ENCODE data around the gene GPR139. TPM values are rescaled to one million over a fixed set of nuclear protein-coding genes. Genes with fewer than 3 reads are reported as not detected.

GPR139 gene
- total and polyA plus RNA-seq, 7 donors, result not detected

GRCh38 chr16:20051611-20052010 lies 22.1 kb downstream of the GPR139 start:
- intact Hi-C loops (cut with DNase I), result no loop called here
- no peak overlapping the region for H3K27ac ChIP-seq
- ATAC-seq (no peak), DNase-seq (no peak)
- TF ChIP-seq CTCF (IDR thresholded peaks at IDR 0.05), result no peak
- no peaks in the 10 kb centered on the region for H3K9me3 ChIP-seq
- H3K4me1 ChIP-seq, result no peaks in the 10 kb centered on the region
- H3K36me3 ChIP-seq (ENCODE audit: insufficient read depth in 1 of 2, low read depth in 1 of 2), result no peaks in the 10 kb centered on the region
- WGBS, 3 donors, result 81 to 89% (median 86%) methylated on average over 9 of the region's 9 CpGs
- H3K27me3 ChIP-seq (ENCODE audit: insufficient read depth in 3 of 3, low read length in 2 of 3), result no peaks in the 10 kb centered on the region
- no peak overlapping the region for H3K4me3 ChIP-seq

- DNase-seq, result no peak
- Histone ChIP-seq H3K9me3 (no peaks in the 10 kb centered on the region), H3K36me3 (ENCODE audit: insufficient read depth in 1 of 2, low read depth in 1 of 2) (no peaks in the 10 kb centered on the region), H3K27ac (no peak overlapping the region), H3K4me1 (no peaks in the 10 kb centered on the region), H3K27me3 (ENCODE audit: insufficient read depth in 3 of 3, low read length in 2 of 3) (no peaks in the 10 kb centered on the region), H3K4me3 (no peak overlapping the region)
- 68 to 74% (median 69%) methylated on average over 7 of the region's 7 CpGs for WGBS, 3 donors
- no peak for ATAC-seq
- intact Hi-C loops (cut with DNase I), result no loop called here
- no peak for TF ChIP-seq CTCF (IDR thresholded peaks at IDR 0.05)
These were observed 22.5 kb downstream of the GPR139 start for GRCh38 chr16:20051147-20051546.

- ATAC-seq (no peak), DNase-seq (no peak)
- Histone ChIP-seq H3K27ac (no peak overlapping the region), H3K27me3 (ENCODE audit: insufficient read depth in 3 of 3, low read length in 2 of 3) (no peaks in the 10 kb centered on the region), H3K36me3 (ENCODE audit: insufficient read depth in 1 of 2, low read depth in 1 of 2) (no peaks in the 10 kb centered on the region), H3K4me1 (no peaks in the 10 kb centered on the region), H3K4me3 (no peak overlapping the region), H3K9me3 (no peaks in the 10 kb centered on the region)
- intact Hi-C loops (cut with DNase I), result no loop called here
- no peak for TF ChIP-seq CTCF (IDR thresholded peaks at IDR 0.05)
- WGBS, 3 donors, result 52 to 62% (median 53%) methylated on average over 1 of the region's 1 CpG
These were observed 23.9 kb downstream of the GPR139 start for GRCh38 chr16:20049831-20050230.

- Histone ChIP-seq H3K9me3 (no peaks in the 10 kb centered on the region), H3K27ac (no peak overlapping the region)
- 74 to 76% (median 75%) methylated on average over 3 of the region's 3 CpGs for WGBS, 3 donors
These were observed 27.8 kb downstream of the GPR139 start for GRCh38 chr16:20045886-20046285.

More at GRCh38 chr16:20045886-20046285, 27.8 kb downstream of the GPR139 start:
- DNase-seq, result no peak
- no peak overlapping the region for H3K4me3 ChIP-seq
- H3K36me3 ChIP-seq (ENCODE audit: insufficient read depth in 1 of 2, low read depth in 1 of 2), result no peaks in the 10 kb centered on the region
- no peaks in the 10 kb centered on the region for H3K27me3 ChIP-seq (ENCODE audit: insufficient read depth in 3 of 3, low read length in 2 of 3)
- TF ChIP-seq CTCF (IDR thresholded peaks at IDR 0.05), result no peak
- intact Hi-C loops (cut with DNase I), result no loop called here
- no peaks in the 10 kb centered on the region for H3K4me1 ChIP-seq
- no peak for ATAC-seq
